ENCODE data around the gene LACRT.

LACRT gene

DNA sequence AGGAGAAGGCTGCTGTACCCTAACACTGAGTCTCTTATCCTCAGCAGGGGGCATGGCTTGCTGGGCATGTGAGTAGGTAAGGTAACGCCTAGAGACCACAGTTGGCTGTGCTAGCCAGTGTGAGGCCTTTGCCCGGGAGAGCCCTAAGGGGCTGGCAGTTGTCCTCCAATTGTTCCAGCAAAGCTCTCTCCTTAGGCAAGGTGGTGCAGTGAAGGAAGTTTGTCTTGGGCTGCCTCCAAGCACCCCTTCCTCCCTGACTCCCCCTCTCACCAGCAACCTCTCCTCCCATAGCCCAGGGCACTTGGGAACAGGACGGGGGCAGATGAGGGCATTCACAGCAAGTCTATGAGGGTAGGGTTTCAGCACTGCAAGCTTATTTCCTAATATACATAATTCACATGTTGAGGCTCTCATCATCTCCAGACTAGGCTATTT lies 23.0 kb downstream of the LACRT start:
- peaks cover 63% of the 10 kb centered on the region for H3K27me3 ChIP-seq
- H3K4me1 ChIP-seq (ENCODE audit: control insufficient read depth in 1 of 2, insufficient read depth in 1 of 2, low read depth in 1 of 2, low read length in 1 of 2), result peaks cover 0 to 2% of the 10 kb centered on the region in 2 experiments
- no peak overlapping the region for H3K27ac ChIP-seq
- H3K36me3 ChIP-seq, result no peaks in the 10 kb centered on the region
- H3K4me3 ChIP-seq (ENCODE audit: low read depth in 1 of 2, low read length in 1 of 2), result no peak overlapping the region
- no peaks in the 10 kb centered on the region for H3K9me3 ChIP-seq
- TF ChIP-seq, protein P1, sequence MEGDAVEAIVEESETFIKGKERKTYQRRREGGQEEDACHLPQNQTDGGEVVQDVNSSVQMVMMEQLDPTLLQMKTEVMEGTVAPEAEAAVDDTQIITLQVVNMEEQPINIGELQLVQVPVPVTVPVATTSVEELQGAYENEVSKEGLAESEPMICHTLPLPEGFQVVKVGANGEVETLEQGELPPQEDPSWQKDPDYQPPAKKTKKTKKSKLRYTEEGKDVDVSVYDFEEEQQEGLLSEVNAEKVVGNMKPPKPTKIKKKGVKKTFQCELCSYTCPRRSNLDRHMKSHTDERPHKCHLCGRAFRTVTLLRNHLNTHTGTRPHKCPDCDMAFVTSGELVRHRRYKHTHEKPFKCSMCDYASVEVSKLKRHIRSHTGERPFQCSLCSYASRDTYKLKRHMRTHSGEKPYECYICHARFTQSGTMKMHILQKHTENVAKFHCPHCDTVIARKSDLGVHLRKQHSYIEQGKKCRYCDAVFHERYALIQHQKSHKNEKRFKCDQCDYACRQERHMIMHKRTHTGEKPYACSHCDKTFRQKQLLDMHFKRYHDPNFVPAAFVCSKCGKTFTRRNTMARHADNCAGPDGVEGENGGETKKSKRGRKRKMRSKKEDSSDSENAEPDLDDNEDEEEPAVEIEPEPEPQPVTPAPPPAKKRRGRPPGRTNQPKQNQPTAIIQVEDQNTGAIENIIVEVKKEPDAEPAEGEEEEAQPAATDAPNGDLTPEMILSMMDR (IDR thresholded peaks at IDR 0.05), result no peak

DNA sequence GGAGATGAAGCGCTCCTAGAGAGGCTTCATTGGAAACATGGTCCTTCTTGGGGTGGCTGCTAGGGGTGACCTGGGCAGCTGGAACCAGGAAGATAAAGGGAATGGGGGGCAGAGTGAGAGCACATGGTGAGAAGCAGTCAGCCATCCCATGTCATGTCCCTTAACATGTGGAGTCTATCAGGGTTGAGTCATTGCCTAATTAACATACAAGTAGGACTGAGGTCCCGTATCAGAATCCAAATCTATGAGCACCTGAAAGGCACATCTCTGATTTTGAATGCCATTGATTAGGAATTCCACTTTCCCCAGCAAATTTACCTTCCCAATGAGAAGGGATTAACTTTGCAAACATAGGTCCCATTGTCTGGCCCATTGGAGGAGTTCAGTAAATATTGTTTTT lies 25.9 kb downstream of the LACRT start:
- Histone ChIP-seq H3K9me3 (no peaks in the 10 kb centered on the region), H3K27me3 (peaks cover 37% of the 10 kb centered on the region), H3K4me1 (ENCODE audit: control insufficient read depth in 1 of 2, insufficient read depth in 1 of 2, low read depth in 1 of 2, low read length in 1 of 2) (no peaks in the 10 kb centered on the region), H3K27ac (no peak overlapping the region), H3K36me3 (no peaks in the 10 kb centered on the region), H3K4me3 (ENCODE audit: low read depth in 1 of 2, low read length in 1 of 2) (no peak overlapping the region)
- TF ChIP-seq, protein P1 (IDR thresholded peaks at IDR 0.05), result no peak

DNA sequence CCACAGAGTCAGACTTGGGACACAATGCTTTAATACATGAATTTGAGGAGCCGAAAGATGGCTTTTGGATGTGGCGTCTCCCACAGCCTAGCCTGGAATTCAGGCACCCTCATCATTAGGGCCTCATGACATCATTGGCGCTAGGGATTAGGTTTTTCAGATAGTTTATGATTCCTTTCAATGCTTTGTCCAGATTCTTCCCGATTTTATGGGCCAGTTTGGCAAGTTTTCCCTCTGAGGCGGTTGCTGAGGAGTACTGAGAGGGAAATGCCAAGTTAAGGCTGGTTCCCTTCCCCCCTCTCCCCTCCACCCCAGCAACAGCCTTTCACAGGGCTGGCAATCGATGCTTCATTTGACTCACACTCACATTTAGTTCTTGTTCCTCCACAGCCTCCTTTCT lies 26.5 kb downstream of the LACRT start:
- TF ChIP-seq, protein P1 (IDR thresholded peaks at IDR 0.05), result no peak
- no peak overlapping the region for H3K4me3 ChIP-seq (ENCODE audit: low read depth in 1 of 2, low read length in 1 of 2)
- H3K27ac ChIP-seq, result no peak overlapping the region
- H3K4me1 ChIP-seq (ENCODE audit: control insufficient read depth in 1 of 2, insufficient read depth in 1 of 2, low read depth in 1 of 2, low read length in 1 of 2), result peaks cover 0 to 6% of the 10 kb centered on the region in 2 experiments
- no peaks in the 10 kb centered on the region for H3K9me3 ChIP-seq
- H3K36me3 ChIP-seq, result no peaks in the 10 kb centered on the region
- H3K27me3 ChIP-seq, result peaks cover 37% of the 10 kb centered on the region

DNA sequence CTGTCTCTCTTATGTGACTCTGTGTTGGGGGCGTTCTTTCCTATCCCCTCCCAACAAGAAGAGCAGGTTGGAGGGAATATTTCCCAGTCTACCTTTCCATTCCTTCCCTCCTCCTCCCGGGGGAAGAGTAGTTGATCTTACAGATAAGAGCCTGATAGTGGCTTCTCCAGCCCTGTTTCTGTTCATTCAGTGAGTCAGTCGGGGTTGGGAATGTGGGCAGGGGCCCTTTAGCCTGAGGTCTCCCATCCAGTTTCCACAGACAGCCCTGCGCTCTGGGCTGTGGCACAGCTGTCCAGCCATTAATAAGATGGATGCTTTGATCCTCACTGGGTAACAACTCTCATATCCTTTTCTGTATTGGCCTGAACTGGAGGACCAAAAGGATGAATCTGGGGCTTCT lies 28.1 kb downstream of the LACRT start:
- no peaks in the 10 kb centered on the region for H3K36me3 ChIP-seq
- H3K4me1 ChIP-seq (ENCODE audit: control insufficient read depth in 1 of 2, insufficient read depth in 1 of 2, low read depth in 1 of 2, low read length in 1 of 2), result peaks cover 0 to 9% of the 10 kb centered on the region in 2 experiments
- H3K27ac ChIP-seq, result no peak overlapping the region
- H3K27me3 ChIP-seq, result peaks cover 37% of the 10 kb centered on the region
- H3K4me3 ChIP-seq (ENCODE audit: low read depth in 1 of 2, low read length in 1 of 2), result no peak overlapping the region
- TF ChIP-seq, protein P1 (IDR thresholded peaks at IDR 0.05), result no peak
- H3K9me3 ChIP-seq, result no peaks in the 10 kb centered on the region

DNA sequence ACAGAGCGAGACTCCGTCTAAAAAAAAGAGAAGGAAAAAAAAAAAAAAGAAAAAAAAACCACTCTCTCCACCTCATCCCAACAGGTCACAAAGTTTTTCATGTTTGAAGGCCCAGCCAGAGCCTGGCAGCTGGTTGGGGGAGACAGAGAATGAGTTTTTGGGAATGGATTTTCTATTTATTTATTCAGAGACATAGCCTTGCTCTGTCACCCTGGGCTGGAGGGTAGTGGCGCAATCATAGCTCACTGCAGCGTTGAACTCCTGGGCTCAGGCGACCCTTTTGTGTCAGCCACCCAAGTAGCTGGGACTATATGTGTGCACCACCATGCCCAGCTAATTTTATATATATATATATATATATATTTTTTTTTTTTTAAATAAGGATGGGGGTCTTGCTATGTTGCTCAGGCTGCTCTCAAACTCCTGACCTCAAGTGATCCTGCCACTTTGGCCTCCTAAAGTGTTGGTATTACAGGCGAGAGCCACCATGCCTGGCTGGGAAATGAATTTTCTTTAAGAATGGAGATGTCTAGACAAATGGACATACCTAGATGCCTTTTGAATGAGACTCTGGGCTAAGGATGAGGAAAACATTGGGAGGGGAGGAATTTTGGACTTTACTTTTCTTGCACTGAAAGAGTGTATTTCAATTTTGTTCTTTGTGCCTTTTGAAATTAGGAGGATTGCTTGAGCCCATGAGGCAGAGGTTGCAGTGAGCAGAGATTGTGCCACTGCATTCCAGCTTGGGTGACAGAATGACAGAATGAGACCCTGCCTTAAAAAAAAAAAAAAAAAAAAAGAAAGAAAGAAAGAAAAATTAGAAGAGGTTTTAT lies 29.3 kb downstream of the LACRT start:
- H3K4me1 ChIP-seq (ENCODE audit: control insufficient read depth in 1 of 2, insufficient read depth in 1 of 2, low read depth in 1 of 2, low read length in 1 of 2), result peaks cover 0 to 9% of the 10 kb centered on the region in 2 experiments
- H3K36me3 ChIP-seq, result no peaks in the 10 kb centered on the region
- no peaks in the 10 kb centered on the region for H3K9me3 ChIP-seq
- no peak overlapping the region for H3K27ac ChIP-seq
- TF ChIP-seq, protein P1 (IDR thresholded peaks at IDR 0.05), result no peak
- H3K4me3 ChIP-seq (ENCODE audit: low read depth in 1 of 2, low read length in 1 of 2), result no peak overlapping the region
- peaks cover 42% of the 10 kb centered on the region for H3K27me3 ChIP-seq
